ENCODE measurements around the gene ATAD1. TPM values are rescaled to one million over a fixed set of nuclear protein-coding genes. Genes with fewer than 3 reads are reported as not detected.

Gene ATAD1
- total RNA-seq, 1 donor from 2014 or later: 55.5 TPM

DNA sequence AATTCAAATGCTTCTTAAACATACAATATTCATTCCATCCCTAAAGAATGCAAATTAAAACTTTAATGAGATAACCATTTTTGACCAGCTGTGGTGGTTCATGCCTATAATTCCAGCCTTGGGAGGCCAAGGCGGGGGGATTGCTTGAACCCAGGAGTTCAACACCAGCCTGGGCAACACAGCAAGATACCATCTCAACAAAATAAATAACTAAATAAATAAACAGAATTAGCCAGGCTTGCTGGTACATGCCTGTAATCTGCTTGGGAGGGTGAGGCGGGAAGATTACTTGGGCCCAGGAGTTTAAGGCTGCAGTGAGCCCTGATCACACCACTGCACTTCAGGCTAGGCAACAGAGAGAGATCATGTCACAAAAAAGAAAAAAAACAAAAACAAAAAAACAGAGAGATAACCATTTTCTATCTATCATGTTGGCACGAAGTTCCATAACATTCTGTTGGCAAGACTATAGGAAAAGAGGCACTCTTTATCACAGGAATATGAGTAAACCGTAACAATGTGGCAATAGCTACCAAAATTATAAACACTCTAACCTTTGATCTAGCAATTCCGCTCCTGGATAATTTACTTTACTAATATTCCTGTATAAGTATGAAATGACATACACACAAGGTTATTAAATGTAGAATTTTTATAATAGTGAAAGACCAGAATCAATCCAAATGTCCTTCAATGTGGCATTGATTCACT is 52.2 kb downstream of the ATAD1 start:
- Mint-ChIP-seq H3K9me3 (no peaks in the 10 kb centered on the region), H3K36me3 (ENCODE audit: low read depth) (peaks cover 34% of the 10 kb centered on the region), H3K27ac (no peak overlapping the region), H3K27me3 (no peaks in the 10 kb centered on the region), H3K4me1 (peaks cover 13% of the 10 kb centered on the region), H3K4me3 (no peak overlapping the region)
- intact Hi-C loops (cut with micrococcal nuclease): no loop called here
- DNase-seq: no peak

DNA sequence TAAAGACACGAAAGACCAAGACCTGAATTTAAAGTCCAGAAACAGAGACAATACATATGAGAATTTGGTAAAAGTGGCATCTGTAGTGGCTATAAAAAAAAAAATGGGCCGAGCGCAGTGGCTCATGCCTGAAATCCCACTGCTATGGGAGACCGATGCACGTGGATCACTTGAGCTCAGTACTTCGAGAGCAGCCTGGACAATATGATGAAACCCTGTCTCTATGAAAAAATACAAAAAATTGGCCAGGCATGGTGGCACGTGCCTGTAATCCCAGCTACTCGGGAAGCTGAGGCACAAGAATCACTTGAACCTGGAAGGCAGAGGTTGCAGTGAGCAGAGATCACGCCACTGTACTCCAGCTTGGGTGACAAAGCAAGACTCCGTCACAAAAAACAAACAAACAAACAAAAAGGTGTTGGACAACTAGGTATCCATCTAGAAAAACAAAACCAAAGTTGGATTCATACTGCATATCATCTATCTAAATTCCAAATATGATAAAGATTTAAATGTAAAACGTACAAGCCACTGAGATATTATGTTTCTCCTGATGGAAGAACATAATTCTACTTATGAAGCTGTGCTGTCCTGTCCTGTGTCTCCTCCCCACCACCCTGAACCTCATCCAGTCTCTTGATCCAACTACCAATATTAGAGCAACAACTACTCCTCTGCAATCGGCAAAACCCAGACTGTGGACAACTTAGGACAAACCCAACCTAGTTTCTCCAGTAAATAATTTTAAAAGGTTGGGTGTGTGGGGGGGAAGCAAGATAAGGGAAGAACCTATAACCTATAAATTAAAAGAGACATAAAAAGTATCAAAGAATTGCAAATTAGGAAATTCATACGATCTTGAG is 53.7 kb downstream of the ATAD1 start:
- no peak for DNase-seq
- Mint-ChIP-seq H3K36me3 (ENCODE audit: low read depth) (peaks cover 40% of the 10 kb centered on the region), H3K4me3 (no peak overlapping the region), H3K9me3 (no peaks in the 10 kb centered on the region), H3K27ac (no peak overlapping the region), H3K4me1 (peaks cover 18% of the 10 kb centered on the region), H3K27me3 (no peaks in the 10 kb centered on the region)
- intact Hi-C loops (cut with micrococcal nuclease): loop anchor here (5.0 kb wide), 1 partner anchor 53 kb away; the partner anchor contains the start of gene ATAD1

DNA sequence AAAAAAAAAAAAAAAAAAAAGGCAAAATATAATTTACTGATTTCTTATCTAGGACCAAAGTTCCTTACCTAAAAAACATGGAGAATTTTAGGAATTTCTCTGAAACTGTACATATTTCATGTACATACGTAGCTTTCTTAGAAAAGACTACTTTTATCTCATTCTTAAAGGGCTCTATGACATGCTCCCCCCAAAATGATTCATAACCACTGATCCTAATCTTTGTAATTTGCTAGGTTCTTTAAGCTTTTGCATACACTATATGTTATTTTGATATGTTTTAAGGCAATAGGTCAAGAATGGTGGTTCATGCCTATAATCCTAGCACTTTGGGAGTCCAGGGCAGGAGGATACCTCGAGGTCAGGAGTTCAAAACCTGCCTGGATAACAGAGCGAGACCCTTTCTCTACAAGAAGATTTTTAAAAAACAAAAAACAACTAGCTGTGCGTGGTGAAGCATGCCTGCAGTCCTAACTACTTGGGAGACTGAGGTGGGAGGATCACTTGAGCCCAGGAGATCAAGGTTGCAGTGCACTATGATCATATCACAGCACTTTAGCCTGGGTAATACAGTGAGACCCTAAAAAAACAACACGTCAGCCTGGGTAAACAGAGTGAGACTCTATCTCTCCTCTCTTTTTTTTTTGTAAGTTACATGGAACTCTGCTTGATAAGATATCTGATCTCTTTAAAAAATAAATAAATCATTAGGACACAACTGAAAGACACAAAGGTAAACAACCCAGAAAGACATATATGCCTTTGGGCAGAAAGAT is 54.8 kb downstream of the ATAD1 start:
- H3K27me3 Mint-ChIP-seq: no peaks in the 10 kb centered on the region
- peaks cover 38% of the 10 kb centered on the region for H3K36me3 Mint-ChIP-seq (ENCODE audit: low read depth)
- no peak overlapping the region for H3K27ac Mint-ChIP-seq
- no peak for DNase-seq
- H3K4me1 Mint-ChIP-seq: peaks cover 18% of the 10 kb centered on the region
- intact Hi-C loops (cut with micrococcal nuclease): loop anchor here (5.0 kb wide), 1 partner anchor 54 kb away; the partner anchor contains the start of gene ATAD1
- no peaks in the 10 kb centered on the region for H3K9me3 Mint-ChIP-seq
- H3K4me3 Mint-ChIP-seq: no peak overlapping the region

DNA sequence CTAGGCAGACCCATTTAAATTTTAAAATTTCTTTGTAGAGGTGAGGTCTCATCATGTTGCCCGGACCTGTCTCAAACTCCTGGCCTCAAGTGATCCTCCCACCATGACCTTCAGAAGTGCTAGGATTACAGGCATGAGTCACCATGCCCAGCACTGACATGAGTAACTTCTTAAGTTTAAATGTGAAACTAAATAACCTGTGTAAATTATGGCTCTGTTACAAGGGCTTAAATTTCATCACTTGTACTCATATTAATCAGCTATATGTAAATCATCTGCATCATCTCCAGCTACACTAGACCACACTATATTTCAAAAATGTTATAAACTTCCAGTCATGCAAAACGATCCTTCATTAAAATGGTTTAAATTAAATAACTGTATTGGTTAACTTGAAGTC is 56.1 kb downstream of the ATAD1 start:
- Mint-ChIP-seq H3K4me3 (no peak overlapping the region), H3K9me3 (no peaks in the 10 kb centered on the region), H3K27ac (peak overlapping the region; percentile 78), H3K4me1 (peaks cover 16% of the 10 kb centered on the region), H3K27me3 (no peaks in the 10 kb centered on the region), H3K36me3 (ENCODE audit: low read depth) (peaks cover 32% of the 10 kb centered on the region)
- peak; percentile 70 for DNase-seq
- intact Hi-C loops (cut with micrococcal nuclease): loop anchor here (5.0 kb wide), 1 partner anchor 55 kb away; the partner anchor contains the start of gene ATAD1

DNA sequence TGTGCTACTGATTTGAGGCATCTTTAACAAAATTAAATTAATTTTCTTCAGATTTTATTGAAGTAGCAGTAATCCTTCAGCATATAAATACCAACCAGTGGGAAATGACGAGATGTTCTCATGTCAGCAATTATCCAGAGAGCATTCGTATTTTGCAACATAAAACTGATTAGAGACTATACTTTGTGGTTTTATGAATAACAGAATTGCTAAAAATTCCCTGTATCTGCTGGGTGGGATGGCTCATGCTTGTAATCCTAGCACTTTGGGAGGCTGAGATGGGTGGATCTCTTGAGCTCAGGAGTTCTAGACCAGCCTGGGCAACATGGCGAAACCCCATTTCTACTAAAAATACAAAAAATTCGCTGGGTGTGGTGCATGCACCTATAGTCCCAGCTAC is 56.9 kb downstream of the ATAD1 start:
- peaks cover 16% of the 10 kb centered on the region for H3K4me1 Mint-ChIP-seq
- DNase-seq: no peak
- H3K27ac Mint-ChIP-seq: no peak overlapping the region
- no peak overlapping the region for H3K4me3 Mint-ChIP-seq
- H3K27me3 Mint-ChIP-seq: no peaks in the 10 kb centered on the region
- intact Hi-C loops (cut with micrococcal nuclease): loop anchor here (5.0 kb wide), 1 partner anchor 56 kb away; the partner anchor contains the start of gene ATAD1
- H3K9me3 Mint-ChIP-seq: no peaks in the 10 kb centered on the region
- H3K36me3 Mint-ChIP-seq (ENCODE audit: low read depth): peaks cover 35% of the 10 kb centered on the region

DNA sequence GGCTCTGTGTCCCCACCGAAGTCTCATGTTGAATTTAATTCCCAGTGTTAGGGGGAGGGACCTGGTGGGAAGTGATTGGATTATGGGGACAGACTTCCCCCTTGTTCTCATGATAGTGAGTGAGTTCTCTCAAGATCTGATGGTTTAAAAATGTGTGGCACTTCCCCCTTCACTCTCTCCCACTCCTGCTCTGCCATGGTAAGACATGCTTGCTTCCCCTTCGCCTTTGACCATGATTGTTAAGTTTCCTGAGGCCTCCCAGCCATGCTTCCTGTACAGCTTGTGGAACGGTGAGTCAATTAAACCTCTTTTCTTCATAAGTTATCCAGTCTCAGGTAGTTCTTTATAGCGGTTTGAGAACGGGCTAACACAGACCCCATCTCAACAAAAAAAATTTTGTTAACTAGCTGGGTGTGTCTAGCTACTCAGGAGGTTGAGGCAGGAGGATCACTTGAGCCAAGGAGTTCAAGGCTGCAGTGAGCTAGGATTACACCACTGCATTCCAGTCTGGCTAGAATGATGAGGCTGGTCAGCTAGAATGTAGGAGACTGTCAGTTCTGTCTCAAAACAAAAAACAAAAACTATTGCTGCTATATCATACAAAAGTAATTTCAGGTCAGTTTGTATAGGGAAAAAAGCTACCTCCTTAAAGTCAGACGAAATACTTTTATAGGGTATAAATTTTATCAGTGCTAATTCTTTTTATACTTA is 57.7 kb downstream of the ATAD1 start:
- peaks cover 34% of the 10 kb centered on the region for H3K36me3 Mint-ChIP-seq (ENCODE audit: low read depth)
- intact Hi-C loops (cut with micrococcal nuclease): loop anchor here (5.0 kb wide), 1 partner anchor 57 kb away; the partner anchor contains the start of gene ATAD1
- no peaks in the 10 kb centered on the region for H3K27me3 Mint-ChIP-seq
- no peak overlapping the region for H3K4me3 Mint-ChIP-seq
- H3K4me1 Mint-ChIP-seq: peaks cover 16% of the 10 kb centered on the region
- H3K27ac Mint-ChIP-seq: peak overlapping the region; percentile 59
- H3K9me3 Mint-ChIP-seq: no peaks in the 10 kb centered on the region
- DNase-seq: no peak

DNA sequence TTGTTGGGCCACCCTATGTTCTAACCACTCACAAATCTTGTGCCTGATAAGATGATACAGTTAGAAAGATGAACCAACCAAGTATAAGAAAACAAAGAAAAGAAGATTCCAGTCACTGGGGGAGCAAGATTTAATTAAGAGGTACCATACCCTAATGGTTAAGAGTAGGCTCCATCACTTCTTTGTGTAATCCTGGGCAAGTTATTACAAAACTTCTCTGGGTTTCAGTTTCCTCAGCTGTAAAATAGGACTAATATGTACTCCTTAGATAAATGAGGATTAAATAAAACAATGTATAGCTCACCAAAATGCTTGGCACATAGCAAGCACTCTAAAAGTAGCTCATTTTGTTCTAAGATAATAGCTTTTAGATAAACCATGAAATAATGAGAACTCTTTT is 58.5 kb downstream of the ATAD1 start:
- Mint-ChIP-seq H3K4me1 (peaks cover 16% of the 10 kb centered on the region), H3K27ac (no peak overlapping the region), H3K36me3 (ENCODE audit: low read depth) (peaks cover 33% of the 10 kb centered on the region), H3K4me3 (no peak overlapping the region), H3K27me3 (no peaks in the 10 kb centered on the region), H3K9me3 (no peaks in the 10 kb centered on the region)
- intact Hi-C loops (cut with micrococcal nuclease): no loop called here
- no peak for DNase-seq

DNA sequence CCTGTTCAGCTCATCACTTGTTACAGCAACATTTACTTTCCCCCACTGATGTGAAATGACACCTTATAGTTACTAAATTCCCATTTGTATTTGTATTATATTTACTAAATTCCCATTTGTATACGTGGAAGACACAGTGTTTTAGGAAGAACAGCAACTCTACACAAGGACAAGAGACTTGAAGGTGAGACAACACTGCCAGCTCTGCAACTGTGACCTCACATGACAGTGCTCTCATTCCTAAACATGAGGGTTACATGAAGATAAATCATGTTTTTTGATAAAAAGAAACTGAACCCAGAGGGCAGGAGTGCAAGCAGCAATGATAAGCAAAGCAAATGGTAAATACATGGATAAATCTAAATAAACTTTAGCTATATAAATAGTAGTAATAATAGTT is 60.3 kb downstream of the ATAD1 start:
- no peaks in the 10 kb centered on the region for H3K9me3 Mint-ChIP-seq
- peaks cover 19% of the 10 kb centered on the region for H3K4me1 Mint-ChIP-seq
- H3K36me3 Mint-ChIP-seq (ENCODE audit: low read depth): peaks cover 44% of the 10 kb centered on the region
- intact Hi-C loops (cut with micrococcal nuclease): no loop called here
- H3K27me3 Mint-ChIP-seq: no peaks in the 10 kb centered on the region
- no peak for DNase-seq
- H3K27ac Mint-ChIP-seq: no peak overlapping the region
- no peak overlapping the region for H3K4me3 Mint-ChIP-seq

DNA sequence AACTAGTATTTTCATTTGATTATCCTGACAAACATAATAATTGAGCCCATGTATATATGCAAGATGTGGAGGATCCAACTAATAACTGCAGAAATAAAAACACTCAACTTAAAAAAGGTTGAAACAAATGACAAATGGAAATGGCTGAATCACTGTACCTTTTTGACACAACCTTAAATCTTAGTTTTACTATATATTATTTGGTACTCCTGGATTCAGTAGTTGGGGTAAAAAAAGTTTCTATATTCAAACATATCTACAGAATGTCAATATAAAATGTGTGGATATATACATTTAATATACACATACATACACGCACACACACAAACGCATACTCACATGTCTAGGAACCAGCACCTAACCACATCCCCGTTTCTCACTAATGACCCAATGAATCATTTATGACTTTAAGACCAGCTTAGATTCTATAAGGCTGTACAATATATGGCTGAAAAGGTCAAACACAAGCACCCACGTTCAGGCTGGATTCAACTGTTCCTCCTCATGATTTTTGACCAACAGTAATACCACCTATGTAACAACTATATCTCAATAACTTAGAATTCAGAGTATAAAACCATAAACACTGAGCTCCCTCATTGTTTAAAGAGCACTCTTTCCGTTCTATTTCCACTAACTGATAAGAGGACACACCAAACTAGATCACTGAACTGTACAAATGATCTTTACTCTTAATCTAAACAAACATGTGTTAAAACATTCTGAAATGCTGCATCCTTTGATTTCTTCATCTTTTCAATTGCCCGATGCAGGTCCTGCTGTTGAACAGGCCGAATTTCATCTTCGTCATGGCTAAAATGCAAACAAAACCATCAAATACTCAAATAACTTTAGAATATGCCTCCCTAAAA is 63.8 kb downstream of the ATAD1 start:
- Mint-ChIP-seq H3K4me1 (peaks cover 15% of the 10 kb centered on the region), H3K27me3 (no peaks in the 10 kb centered on the region), H3K9me3 (no peaks in the 10 kb centered on the region), H3K4me3 (no peak overlapping the region), H3K27ac (no peak overlapping the region), H3K36me3 (ENCODE audit: low read depth) (peaks cover 34% of the 10 kb centered on the region)
- DNase-seq: no peak
- intact Hi-C loops (cut with micrococcal nuclease): no loop called here

DNA sequence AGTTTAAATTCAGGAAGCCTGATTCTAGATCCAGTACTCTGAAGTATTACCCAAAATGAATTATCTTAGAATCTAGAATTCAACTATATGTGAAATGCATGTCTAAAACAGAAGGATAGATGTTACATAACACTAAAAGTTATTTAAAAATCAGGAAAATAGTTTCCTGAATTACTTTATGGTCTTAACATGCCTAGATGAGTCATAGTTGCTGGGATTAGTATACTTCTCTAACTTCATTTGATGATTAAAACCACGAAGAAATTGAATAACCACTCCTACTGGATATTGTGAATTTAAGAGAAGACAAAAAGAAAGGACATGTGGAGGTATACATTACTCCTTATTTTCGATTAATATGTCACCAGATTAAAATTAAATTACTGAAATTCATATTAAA is 65.5 kb downstream of the ATAD1 start:
- no peaks in the 10 kb centered on the region for H3K9me3 Mint-ChIP-seq
- H3K4me3 Mint-ChIP-seq: no peak overlapping the region
- H3K4me1 Mint-ChIP-seq: peaks cover 15% of the 10 kb centered on the region
- intact Hi-C loops (cut with micrococcal nuclease): no loop called here
- H3K27ac Mint-ChIP-seq: no peak overlapping the region
- no peaks in the 10 kb centered on the region for H3K27me3 Mint-ChIP-seq
- peaks cover 32% of the 10 kb centered on the region for H3K36me3 Mint-ChIP-seq (ENCODE audit: low read depth)
- no peak for DNase-seq

DNA sequence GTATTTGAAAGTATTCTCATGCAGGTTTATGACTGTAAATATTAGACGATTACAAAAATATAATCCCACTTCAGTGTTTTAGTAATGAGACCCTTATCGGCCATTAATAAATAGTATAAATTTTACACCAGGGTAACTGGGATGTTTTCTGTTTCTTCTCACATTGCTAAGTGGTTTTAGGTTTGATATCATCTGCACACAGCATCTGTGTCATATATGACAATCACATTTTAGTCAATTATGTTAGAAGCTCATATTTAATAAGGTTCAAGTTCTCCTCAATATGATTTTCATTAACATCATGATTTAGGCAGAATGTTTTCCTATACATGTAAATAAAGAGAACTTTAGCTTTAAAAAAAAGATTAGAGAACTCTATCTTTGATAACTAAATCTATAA is 66.8 kb downstream of the ATAD1 start:
- intact Hi-C loops (cut with micrococcal nuclease): no loop called here
- H3K27ac Mint-ChIP-seq: no peak overlapping the region
- H3K36me3 Mint-ChIP-seq (ENCODE audit: low read depth): peaks cover 28% of the 10 kb centered on the region
- H3K4me3 Mint-ChIP-seq: no peak overlapping the region
- peaks cover 15% of the 10 kb centered on the region for H3K4me1 Mint-ChIP-seq
- H3K27me3 Mint-ChIP-seq: no peaks in the 10 kb centered on the region
- H3K9me3 Mint-ChIP-seq: no peaks in the 10 kb centered on the region
- no peak for DNase-seq

DNA sequence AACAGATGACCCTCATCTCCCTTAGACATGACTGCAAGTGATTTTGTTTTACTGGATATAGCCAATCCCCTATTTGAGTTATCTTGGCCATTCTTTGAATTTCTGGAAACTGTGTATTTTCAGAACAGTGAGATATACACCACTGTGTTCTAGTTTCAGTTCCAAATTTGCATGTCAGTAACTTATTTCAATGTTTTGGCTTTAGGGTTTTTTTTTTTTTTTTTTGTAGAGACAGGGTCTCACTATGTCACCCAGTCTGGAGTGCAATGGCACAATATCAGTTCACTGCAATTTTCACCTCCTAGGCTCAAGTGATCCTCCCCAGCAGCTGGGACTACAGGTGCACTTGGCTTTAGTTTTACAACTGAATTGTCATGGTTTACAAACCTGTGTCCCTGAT is 67.2 kb downstream of the ATAD1 start:
- peaks cover 15% of the 10 kb centered on the region for H3K4me1 Mint-ChIP-seq
- H3K27me3 Mint-ChIP-seq: no peaks in the 10 kb centered on the region
- H3K36me3 Mint-ChIP-seq (ENCODE audit: low read depth): peaks cover 23% of the 10 kb centered on the region
- H3K27ac Mint-ChIP-seq: no peak overlapping the region
- no peak for DNase-seq
- H3K4me3 Mint-ChIP-seq: no peak overlapping the region
- H3K9me3 Mint-ChIP-seq: no peaks in the 10 kb centered on the region
- intact Hi-C loops (cut with micrococcal nuclease): no loop called here

Data from activated CD4-positive, alpha-beta T cell treated with anti-CD3 and anti-CD28 coated beads, Interleukin-2, amount 10 ng/mL, durations not matched to agents 24 days and 14 days (primary cell).